ENCODE measurements around the gene NPTXR.
"Not testable (repeated sequence)": the region's sequence is repeated elsewhere in the genome, so short reads cannot be mapped to it uniquely, and the experiment has no call there.

Gene NPTXR

DNA sequence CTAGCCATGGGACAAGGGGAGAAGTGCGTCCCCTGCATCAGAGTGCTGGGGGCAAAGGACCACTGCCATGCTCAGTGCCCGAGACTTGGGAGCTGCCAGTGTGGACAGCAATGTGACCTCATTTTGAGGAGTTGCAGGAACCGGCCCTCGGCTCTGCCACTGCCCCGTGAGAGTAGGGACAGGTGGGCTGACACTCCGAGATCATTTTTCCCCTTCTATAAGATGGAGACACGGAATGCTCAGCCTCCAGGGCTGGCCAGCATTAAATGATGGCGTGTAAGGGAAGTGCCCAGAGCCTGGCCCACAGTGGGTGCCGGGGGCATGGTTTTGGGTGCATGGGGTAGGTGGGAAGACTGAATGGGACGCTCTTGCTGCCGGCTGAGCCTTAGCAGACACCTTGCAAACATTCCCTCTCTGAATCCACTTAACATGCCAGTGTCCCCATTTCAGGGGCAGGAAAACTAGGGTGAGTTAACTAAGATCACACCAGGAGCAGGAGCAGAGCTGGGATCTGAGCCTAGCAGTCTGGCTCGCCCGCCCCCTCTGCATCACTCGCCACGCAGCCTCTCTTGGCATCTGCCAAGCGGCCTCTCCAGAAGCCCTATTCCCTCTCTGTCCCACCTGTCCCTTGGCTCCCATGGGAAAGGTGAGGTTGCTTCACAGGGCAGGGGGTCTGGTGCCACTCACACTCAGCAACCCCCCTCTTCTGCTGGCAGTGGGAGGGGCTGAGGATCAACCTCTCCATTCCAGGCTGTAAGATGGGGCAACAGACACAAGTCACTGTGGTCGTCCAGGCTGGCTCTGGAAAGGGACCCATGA is 13.6 kb downstream of the NPTXR start:
- no peak for DNase-seq

DNA sequence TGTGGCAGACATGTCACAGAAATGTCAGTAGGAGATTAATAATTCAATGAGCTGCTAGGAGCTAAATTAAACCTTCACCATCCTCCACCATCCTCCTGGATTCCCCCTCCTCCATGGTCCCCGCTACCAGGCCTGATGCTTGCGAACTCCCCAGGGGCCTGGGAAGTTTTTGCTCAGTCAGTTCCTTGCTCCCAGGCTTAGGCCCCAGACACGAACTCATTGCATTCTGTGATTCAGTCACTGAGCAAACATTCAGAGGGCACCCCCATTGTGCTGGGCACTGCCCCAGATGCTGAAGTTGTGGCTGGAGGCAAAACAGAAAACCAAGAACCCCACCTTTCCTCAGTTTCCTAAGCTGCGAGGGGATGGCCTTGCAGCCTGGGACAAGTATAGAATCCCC is 14.3 kb downstream of the NPTXR start:
- DNase-seq, result no peak

DNA sequence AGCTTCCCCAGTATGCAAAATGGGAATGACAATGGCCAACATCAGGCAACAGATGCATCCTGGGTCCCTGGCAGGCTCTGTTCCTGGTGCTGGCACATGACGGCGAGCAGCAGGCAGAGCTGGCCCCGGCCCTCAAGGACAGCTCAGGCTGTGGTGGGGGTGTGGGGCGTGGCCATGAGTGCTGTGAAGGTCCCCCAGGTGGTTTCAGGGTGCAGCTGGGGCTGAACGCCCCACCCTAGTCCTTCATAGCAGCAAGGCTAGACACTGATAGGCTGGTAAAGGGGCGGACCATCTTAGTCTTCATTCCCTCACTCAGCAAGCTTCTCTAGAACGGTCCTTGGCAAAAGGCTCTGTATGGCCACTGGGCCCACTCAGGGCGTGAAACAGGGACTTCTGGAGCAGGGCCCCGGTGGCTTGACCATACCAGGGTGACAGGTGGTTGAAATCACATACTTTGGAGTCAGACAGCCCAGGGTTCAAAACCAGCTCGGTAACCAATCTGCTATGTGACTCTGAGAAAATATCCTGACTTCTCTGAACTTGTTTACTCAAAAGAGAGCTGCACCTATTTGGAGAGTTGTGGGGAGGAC is 15.1 kb downstream of the NPTXR start:
- DNase-seq, result no peak

- DNase-seq, result no peak
Measured at GRCh38 chr22:38828191-38828590, 15.6 kb downstream of the NPTXR start.

DNA sequence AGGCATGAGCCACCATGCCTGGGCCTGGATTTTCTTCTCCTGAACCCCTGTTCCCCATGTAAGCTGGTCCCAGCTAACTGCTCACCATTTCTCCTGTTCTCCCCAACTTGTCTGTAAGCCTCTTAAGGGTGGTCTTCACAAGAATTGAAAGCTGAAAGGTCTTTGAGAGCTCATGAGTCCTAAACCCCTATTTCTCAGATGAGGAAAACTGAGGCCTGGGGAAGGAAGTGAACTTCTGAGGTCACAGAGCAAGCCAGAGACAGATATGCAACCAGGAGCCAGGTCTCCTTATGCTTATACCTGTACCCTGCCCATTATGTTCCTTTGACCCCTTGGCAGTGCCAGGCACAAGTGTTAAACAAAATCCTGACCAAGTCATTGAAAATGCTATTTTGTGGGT is 16.3 kb downstream of the NPTXR start:
- DNase-seq, result no peak

GRCh38 chr22:38826801-38827200 is 17.0 kb downstream of the NPTXR start:
- DNase-seq, result no peak

DNA sequence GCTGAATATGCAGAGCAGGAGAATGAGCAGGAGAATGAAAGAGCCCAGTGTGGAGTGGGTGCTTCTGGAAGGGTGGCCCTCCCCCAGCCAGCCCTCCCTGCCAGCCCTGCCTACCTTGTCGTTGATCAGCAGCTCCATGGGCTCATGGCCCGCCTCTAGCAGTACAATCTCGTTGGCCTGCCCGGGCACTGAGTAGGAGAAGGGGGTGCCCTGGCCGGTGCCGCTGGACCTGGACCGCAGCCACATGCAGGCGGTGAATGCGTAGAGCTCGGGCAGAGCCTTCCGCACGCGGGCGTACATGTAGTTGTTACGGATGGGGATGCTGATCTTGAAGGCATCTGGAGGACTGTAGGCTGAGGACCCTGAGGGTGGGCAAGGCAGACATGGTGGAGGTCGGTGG is 17.4 kb downstream of the NPTXR start:
- no peak for DNase-seq

DNA sequence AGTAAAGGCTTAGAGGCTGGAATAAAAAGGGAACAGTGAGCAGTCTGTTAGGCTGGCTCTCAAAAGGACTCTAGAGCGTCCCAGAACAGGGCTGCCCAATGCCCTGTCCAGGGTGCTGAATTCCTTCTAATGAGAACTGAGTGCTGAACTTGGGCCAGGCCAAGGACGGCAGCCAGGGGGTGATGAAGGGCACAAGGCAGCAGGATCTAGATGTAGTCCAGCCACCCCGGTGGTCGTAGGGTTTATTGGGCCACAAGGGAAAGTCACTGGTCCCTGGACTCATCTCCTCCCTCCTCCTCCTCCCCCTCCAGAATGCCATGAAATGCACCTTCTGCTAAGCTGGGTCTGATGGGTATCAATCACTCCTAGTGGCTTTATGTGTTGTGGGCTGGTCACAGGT is 19.2 kb downstream of the NPTXR start:
- DNase-seq, result peak; percentile 13

- no peak for DNase-seq
Measured at GRCh38 chr22:38823637-38824036, 20.2 kb downstream of the NPTXR start.

DNA sequence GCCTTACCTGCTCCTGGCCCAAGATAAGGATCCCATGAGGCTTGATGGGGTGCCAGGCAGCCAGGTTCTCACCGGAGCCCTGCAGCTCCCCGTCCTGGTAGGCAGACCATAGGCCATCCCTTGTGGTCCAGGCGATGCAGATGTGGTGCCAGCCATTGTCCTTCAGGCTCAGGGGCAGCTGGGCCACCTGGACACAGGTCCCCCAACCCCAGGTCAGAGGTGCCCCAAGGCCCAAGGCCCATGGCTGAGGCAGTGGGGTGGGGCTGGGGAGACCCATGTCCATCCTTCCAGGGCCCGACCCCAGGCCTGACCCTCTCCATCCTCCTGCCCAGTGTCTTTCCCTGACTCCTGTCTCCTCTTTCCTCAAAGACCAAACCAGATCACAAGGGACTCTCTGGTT is 20.8 kb downstream of the NPTXR start:
- no peak for DNase-seq

DNA sequence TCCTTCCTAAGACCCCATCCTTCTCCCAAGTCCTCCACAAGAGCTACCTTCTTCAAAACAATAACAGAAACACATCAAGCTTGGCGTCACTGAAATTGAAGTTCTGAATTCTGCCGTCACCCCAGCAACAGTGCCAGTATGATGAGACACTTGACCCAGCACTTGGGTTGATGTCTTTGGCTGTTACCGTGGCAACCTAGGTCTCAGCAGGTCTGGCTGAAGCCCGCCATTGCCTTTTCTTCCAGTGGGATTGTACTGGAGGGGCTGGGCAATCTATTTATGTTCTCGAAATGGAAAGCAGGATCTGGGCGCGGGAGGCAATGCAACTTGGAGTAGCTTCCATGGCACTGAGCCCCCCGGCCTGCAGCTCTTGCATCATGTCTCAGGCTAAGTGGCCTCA is 23.8 kb downstream of the NPTXR start:
- DNase-seq, result no peak

DNA sequence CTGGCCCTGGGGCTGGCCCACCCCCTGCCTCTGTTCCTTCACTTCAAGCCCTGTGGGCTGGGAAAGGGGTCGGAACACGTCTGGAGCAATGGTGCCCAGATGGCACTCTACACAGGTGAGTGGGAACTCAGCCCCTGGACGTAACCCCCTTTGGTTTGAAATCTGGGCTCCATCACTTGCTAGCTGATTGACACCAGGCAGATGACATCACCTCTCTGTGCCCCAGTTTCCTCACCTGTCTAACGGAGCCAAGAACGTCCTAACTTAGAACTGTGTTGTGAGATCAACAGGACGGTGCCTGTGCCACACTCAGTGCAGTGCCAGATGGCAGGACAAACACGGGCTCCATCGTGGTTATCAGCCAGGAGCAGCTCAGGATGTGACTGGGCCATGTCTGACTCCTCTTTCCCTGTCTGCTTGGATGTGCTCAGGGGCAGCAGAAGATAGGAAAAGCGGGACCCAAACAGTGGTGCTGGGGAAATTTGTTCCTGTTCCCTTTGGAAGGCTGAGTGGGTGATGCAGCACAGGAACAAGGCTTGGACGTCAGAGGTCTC is 24.4 kb downstream of the NPTXR start:
- DNase-seq, result no peak

DNA sequence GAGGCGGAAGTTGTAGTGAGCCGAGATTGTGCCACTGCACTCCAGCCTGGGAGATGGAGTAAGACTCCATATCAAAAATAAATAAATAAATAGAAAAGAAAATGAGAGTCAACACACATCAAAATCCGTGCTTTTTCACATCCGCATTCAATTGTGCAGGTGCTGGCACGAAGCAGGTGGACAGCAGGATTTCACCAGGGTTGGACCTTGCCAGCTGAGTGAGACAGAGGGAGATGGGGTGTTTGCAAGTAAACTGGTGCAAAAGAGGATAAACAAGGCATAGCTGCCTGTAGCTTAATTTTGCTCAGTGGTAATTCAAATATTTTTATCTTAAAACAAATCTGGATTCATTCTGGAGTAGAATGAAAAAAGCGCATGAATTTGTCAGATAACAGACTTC is 26.6 kb downstream of the NPTXR start:
- DNase-seq, result no peak

- no peak for DNase-seq
Measured at GRCh38 chr22:38815842-38816241, 28.0 kb downstream of the NPTXR start.

DNA sequence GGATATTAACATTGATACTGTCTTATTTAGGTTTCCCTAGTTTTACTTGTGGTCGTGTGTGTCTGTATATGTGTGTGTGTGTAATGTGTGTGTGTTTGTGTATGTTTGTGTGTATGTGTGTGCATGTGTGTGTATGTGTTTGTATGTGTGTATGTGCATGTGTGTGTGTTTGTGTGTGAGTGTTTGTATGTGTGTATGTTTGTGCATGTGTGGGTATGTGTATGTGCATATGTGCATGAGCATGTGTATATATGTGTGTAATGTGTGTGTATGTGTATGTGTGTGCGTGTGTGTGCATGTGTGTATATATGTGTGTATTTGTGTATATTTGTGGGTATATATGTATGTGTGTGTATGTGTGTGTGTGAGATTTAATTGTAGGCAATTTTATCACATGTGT is 32.6 kb downstream of the NPTXR start:
- DNase-seq, result no peak

GRCh38 chr22:38805041-38805593 is 38.7 kb downstream of the NPTXR start:
- not testable (repeated sequence) for DNase-seq

DNA sequence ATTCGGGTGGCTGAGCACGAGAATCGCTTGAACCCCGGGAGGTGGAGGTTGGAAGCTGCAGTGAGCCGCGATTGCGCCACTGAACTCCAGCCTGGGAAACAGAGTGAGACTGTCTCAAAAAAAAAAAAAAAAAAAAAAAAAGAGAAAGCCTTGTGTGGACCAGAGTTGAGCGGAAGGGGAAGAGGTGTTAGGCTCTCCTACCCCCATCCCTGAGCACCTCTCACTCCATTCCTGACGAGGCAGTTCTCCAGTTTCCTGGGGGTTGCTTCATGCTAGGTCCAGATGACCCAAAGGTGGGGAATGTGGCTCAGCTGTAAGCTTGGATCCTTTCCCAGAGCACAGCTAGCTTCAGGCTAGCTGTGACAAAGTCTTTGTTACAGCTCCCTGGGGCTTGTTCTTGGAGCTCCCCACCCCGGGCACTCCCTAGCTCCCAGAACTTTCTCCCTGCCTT is 41.1 kb downstream of the NPTXR start:
- no peak for DNase-seq

DNA sequence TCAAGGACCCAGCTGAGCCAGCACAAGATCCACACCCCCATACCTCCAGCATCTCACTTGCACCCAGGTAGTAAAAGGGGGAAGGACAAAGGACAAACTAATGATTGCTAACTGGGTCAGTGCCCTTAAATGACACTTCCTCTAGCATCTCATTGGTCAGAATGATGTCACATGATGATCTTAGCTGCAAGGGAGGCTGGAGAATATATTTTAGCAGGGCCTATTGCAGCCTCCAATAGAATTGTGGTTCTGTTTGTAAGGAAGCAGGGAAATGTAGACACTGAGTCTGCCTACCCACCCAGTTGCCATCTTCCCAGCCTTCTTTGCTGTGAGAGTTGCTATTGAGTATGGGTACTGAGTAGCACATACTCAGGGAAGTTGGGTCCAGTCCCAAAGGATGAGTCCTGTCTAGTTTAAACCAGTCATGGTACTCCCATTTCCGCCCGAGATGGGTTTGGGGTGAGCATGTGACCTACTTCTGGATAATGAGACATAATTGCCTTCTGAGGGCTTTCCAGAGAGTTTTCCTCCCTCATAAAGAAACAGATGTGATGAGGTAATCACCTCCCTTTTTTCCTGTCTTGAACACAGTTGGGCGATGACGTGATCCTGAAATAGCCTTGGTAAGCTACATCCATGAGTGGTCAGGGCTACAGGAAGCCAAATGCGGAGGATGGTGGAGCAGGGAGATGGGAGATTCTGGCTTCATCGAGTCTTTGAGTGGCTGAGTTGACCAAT is 44.4 kb downstream of the NPTXR start:
- DNase-seq, result no peak

- DNase-seq, result no peak
Measured at GRCh38 chr22:38798496-38798895, 45.3 kb downstream of the NPTXR start.

DNA sequence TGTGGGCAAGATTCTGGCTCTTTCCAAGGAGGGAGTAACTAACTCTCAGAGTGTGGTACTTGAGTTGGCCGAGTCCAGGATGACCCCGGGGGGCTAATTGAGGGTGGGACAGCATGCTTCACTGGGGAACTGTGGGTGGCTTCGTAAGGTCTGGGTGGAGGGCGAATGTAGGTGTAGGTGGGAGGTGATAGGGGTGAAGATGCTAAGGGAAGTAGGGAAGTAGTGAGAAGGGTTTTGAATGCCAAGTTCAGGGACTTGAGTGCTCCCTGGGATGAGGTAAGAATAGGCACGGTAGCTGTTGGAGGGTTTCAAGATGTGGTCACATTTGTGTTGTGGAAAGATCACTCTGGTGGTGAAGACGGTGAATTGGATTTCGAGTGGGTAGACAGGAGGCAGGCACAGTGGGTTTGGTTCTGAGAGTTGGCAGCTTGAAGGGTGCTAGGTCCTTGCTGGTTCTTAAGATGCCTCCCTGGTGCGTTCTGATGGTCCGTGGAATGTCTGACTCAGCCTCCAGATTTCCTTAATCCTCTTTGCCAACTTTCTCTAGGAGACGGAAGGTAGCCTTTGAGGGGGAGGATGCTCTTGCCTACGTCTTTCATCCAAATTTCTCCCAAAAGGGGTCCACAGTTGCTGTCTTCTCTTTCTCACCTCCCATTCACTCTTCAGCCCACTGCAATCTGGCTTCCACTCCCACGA is 47.4 kb downstream of the NPTXR start:
- no peak for DNase-seq

- DNase-seq, result no peak
Measured at GRCh38 chr22:38795569-38795968, 48.3 kb downstream of the NPTXR start.

- peak; percentile 98 for DNase-seq
Measured at GRCh38 chr22:38793721-38794466, 49.9 kb downstream of the NPTXR start, which contains the start of gene DNAL4. Gene DNAL4, minus strand, starts transcription at chr22:38794143. Its CDS starts 11,412 bp downstream, at chr22:38782731.
